SK-N-MC (cell line): ENCODE data around the gene ZNF516.

ENCODE experiments used
- EZH2 ChIP-seq: fragments of 200-600 bp; sonication (generic); IDR thresholded peaks from one replicate; pipeline ENCODE4 v1.6.1; 2017; ENCODE audit warnings: antibody characterized with exemption
- FOXP2 ChIP-seq: optimal IDR thresholded peaks from 2 replicates; pipeline ENCODE3; 2011; ENCODE audit warnings: mild to moderate bottlenecking, moderate library complexity; ENCODE audit not compliant: insufficient read depth; ENCODE audit errors: extremely low read length, control extremely low read depth
- POLR2AphosphoS5 ChIP-seq: IDR thresholded peaks from 2 replicates; pipeline ENCODE4 v1.6.1; 2012; ENCODE audit warnings: mild to moderate bottlenecking, low read depth, low read length, borderline replicate concordance

- TF ChIP-seq EZH2: no peak
- no peak for TF ChIP-seq POLR2AphosphoS5
- no peak for TF ChIP-seq FOXP2
These were observed 66.4 kb downstream of the ZNF516 start for GRCh38 chr18:76428396-76429261.
